Prostate gland (tissue), 2 donors: ENCODE results near the gene NLGN4Y.

Experiments used
- POLR2AphosphoS5 ChIP-seq: sonication (generic); formaldehyde crosslinking; IDR thresholded peaks from one replicate; pipeline ENCODE4 v1.6.1; 2017; ENCODE audit warnings: antibody characterized with exemption
- TF ChIP-seq, protein P1 (sequence below), 4 experiments: fragments of 200-600 bp in 2 of 4; fragments of 450-650 bp in 2 of 4; sonication (generic) in 2 of 4; IDR thresholded peaks; 1 replicate in 3 of 4; 2 replicates in 1 of 4; pipeline ENCODE4 v1.5.1; 2016 to 2019; ENCODE audit warnings: antibody characterized with exemption in 4 of 4, mild to moderate bottlenecking in 2 of 4, moderate library complexity in 2 of 4

GRCh38 chrY:14601372-14601771 lies 77.0 kb downstream of the NLGN4Y start:
- TF ChIP-seq, protein P1, sequence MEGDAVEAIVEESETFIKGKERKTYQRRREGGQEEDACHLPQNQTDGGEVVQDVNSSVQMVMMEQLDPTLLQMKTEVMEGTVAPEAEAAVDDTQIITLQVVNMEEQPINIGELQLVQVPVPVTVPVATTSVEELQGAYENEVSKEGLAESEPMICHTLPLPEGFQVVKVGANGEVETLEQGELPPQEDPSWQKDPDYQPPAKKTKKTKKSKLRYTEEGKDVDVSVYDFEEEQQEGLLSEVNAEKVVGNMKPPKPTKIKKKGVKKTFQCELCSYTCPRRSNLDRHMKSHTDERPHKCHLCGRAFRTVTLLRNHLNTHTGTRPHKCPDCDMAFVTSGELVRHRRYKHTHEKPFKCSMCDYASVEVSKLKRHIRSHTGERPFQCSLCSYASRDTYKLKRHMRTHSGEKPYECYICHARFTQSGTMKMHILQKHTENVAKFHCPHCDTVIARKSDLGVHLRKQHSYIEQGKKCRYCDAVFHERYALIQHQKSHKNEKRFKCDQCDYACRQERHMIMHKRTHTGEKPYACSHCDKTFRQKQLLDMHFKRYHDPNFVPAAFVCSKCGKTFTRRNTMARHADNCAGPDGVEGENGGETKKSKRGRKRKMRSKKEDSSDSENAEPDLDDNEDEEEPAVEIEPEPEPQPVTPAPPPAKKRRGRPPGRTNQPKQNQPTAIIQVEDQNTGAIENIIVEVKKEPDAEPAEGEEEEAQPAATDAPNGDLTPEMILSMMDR (IDR thresholded peaks at IDR 0.05): no peak
- TF ChIP-seq POLR2AphosphoS5: no peak
